ENCODE measurements around the gene LYST. TPM values are rescaled to one million over a fixed set of nuclear protein-coding genes. Genes with fewer than 3 reads are reported as not detected.
A peak's percentile ranks its signal among the peaks of the same experiment; 100 is the strongest.

LYST gene
- total RNA-seq, 1 donor from 2014 or later = 19.2 TPM

DNA sequence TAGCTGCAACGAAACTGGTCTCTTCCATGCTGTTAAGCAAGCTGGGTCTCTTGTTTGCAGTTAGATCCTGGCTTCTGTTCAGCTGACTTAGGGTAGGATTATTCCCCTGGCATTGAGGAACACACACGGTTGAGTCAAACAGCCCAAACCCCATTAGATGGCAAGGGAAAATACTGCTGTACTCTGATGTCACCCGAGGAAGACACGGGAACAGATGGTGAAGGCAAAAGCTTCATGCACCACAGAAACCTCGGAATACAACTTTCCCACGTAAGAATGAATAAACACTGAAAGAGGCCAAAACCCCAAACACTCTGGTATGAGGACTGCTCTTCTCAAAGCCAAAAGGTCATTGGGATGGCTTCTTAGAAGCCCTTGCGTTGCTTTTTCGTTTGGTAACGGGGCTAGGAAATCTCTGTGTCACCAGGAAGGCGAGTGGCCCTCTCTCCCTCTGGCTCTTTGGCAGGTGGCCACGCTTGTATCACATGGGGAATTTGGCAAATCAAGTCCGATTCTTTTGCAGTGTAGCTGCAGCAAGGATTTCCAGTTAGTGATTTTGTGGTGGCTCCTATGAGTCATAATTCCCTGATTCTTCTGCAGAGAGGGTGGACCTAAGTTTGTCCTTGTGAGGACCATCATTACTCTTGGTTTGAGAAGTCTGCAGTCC lies 16.7 kb upstream of the LYST start:
- peak; percentile 82 for ATAC-seq

- ATAC-seq = no peak
These were observed 16.1 kb upstream of the LYST start for GRCh38 chr1:235882816-235883215.

GRCh38 chr1:235881930-235882700 lies 15.4 kb upstream of the LYST start:
- ATAC-seq = no peak

GRCh38 chr1:235878082-235878811 lies 11.5 kb upstream of the LYST start:
- peak; percentile 19 for ATAC-seq

DNA sequence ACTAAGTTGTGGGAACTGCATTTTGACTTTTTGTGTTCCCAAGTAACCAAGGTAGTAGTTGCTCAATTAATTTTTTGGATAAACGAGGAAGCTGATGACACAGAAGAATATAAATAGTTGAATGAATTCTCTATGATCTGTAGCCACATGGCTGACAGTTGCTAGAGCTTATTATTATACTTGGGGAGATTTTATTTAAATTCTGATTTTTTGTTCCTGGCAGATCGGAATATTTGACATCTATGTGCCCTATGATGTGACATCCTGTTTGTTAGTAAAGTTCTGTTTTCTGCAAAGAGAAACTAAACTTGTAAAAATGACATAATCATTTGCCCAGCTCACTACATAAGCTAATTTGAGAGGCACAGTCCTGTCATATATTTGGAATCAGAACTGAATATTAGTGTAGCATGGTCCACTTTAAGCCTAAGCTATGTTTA lies 9.7 kb upstream of the LYST start:
- ATAC-seq = no peak

DNA sequence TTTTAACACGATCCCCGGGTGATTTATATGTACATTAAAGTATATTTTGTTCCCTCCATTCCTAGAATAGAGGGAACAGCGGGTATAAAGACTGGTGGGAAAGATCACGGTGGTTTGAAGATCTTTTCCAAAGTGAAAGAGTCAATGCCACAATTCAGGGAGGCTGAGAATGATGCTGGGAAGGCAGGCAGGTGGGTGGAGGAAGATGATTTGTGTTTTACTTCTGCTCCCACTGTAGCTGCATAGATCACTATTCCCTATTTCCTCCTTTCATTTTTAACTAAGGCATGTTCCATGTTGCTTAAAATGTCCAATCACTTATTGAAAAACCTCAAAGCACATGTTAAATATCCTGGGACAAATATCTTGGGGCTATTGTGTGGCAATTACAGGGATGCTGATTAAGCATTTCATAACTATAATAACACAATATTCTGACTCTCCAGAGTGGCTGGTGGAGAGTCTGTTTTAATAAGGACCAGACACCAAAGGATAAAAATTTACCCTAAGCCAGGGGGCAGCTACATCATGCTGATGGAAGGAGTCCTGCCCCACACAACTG lies 8.4 kb upstream of the LYST start:
- ATAC-seq = no peak

- no peak for ATAC-seq
These were observed 7.6 kb upstream of the LYST start for GRCh38 chr1:235874261-235874660.

DNA sequence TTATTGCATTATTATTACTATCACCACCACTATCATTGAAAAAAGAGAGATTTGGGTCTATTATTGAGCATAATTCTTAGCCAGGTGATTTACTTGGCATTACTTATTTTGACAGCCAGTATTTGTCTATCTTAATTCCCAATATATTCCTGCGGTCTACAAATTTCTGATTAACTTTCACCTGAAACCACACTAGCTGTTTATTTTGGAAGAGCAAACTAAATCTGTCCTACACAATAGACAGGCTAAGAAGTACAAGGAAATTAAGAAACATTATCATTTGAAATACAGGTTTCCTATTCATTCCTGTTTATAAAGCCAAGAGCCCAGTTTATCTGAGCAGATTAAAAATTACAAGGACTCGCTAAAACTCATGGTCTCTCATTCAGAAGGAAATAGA lies 6.9 kb upstream of the LYST start:
- no peak for ATAC-seq

DNA sequence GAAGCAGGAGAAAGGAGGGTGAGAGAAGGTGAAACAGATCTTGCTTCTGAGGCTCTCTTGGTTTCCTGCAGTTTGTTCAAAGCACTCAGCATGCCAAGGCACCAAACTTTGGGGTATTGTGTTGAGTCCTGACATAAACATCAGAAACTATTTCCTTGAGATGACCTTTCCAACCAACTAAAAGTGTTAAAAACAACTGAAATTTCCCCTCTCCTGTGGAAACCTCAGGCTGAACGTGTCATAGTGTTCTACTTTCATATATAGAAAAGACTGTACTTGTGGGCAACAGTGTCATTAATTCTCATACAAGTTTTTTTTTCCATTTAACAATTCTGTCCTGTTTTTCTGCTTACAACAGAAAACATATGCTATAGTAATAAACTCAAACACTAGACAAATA lies 6.3 kb upstream of the LYST start:
- ATAC-seq = no peak

DNA sequence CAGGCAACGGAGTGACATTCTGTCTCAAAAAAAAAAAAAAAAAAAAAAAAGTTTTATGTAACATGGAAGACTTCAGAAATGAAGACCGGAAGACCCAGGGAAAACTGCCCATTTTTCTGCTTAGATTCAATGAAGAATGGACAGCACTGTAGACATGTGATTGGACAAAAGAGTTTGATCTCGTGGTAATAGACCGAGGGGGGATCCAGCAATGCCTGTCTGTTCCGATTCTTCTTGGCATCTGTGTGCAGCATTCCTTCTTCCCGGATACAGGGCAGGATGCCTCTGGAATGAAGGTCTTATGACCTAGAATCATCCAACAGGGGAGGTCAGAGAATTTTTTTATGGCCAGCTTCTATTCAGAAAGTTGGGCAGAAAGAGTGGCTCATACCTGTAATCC lies 5.6 kb upstream of the LYST start:
- ATAC-seq = no peak

GRCh38 chr1:235867903-235868469 lies 1.3 kb upstream of the LYST start:
- no peak for ATAC-seq

DNA sequence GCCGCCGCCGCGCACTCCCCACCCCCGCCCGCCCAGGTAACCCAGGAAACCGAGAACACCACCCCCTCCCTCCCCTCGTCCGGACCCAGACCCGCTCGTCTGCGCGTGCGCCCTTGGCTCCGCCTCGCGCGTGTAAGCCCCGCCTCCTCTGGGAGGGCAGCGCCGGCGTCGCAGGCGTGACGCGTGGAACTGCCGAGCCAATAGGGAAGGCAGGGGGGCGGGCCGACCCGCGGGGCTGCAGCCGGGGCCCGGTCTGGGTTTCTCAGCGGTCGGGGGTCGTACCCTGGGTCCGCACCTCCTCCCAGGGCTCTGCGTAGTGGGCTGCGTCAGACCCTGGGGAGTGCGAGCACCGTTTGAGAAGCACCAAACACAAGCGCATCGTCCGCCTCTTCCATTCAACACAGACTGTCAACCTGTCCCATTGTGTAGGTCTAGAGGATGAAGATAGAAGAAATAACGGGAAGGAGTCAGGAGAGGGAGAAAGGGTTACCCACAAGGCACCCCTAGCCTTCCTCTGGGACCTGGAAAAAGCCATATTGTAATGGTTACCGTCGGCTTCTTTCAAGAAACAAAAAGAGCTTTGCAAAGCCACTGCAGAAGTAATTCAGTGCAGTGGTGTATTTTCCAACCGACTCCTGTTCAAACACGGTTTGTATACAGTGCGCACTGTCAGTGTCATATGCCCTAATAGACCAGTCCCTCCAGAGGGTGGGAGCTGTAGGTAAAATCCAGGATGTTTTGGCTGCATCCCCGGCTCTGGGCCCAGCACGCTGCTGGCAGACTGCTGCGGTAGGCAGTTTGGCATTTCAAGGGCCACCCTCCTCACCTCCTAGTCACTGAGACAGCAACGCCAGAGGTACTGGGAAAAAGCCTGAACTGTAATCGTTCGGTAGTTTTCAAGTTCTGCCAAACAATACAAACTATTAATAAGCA lies 473 bp upstream of the LYST start:
- ATAC-seq = peak; percentile 99

DNA sequence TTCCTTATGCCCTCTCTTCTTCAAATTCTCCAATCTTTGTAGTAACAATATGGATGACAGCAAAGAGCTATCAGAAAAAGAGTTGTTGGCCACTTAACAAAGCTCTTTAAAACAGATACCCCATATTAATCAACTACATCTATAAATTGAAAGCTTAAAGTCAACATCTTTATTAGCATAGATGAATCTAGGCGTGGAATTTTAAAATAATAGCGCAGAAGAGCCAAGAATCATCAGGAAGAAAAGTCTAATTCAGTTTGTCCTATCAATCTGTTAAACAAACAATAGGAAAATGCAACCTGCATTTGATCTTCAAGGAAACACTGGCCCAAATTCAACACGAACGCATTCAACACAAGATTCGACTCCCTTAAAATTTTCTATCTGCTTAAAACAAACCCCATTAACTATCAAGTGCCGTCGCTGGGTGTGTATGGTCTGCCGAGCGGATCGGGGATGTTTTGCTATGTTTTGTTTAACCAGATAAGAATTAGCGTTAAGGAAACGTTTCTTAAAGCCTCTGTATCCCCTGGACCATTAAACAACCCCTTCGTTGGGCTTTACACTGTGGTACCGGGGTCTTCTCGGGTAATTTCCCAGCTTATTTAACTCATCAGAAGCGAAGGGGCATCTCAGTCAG lies 1.0 kb downstream of the LYST start:
- no peak for ATAC-seq

GRCh38 chr1:235864931-235865525 lies 1.7 kb downstream of the LYST start:
- ATAC-seq = no peak

DNA sequence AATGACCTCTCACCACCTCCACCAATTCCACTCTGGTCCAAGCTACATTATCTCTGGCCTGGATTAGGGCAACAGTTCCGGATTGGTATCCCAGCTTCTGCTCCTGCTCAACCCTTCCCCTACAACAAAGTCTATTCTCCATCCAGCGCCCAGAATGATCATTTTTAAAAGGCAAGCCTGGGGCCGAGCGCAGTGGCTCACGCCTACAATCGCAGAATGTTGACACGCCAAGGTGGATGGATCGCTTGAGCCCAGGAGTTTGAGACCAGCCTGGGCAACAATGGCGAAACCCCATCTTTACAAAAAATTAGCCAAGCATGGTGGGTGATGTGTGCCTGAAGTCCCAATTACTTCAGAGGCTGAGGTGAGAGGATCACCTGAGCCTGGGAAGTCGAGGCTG lies 2.2 kb downstream of the LYST start:
- ATAC-seq = no peak

DNA sequence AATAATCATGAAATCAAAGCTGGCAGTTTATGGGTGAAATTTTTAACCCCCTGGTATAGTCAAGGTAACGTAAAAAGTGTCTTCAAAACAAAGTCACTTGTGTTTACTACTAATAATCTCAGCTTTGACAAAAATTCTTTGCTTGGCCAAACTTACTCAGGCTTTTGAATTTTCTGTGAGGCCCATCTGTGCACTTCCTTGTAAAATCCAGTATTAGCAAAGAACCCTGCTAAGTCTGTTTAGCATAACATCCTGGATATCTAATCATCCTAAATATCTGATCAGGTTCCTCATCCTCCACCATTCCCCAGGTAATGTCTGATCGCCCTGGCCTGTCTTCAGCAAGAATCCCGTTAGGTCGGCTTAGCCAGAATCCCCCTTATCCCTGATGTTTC lies 3.0 kb downstream of the LYST start:
- no peak for ATAC-seq

- ATAC-seq = no peak
These were observed 4.8 kb downstream of the LYST start for GRCh38 chr1:235861857-235862256.

- no peak for ATAC-seq
These were observed 5.9 kb downstream of the LYST start for GRCh38 chr1:235860829-235861228.

DNA sequence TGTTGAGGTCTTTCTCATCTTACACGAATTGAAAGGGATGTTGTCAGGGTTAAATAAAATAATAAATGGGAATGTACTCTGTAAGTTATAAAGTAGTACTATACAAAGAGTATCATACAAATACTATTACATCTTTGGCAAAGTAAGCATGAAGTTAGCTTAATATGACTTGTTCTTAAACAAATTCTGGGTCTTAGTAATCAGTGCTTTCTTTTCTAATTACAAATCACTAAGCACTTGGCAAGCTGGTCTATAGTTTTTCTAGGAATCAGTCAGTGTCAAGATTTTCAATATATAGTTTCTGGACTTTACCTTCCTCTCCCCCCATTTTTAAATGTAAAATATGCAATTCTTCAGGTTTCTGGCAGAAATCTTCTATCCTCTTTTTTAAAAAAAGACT lies 6.9 kb downstream of the LYST start:
- ATAC-seq = no peak

- no peak for ATAC-seq
These were observed 7.9 kb downstream of the LYST start for GRCh38 chr1:235858766-235859165.

DNA sequence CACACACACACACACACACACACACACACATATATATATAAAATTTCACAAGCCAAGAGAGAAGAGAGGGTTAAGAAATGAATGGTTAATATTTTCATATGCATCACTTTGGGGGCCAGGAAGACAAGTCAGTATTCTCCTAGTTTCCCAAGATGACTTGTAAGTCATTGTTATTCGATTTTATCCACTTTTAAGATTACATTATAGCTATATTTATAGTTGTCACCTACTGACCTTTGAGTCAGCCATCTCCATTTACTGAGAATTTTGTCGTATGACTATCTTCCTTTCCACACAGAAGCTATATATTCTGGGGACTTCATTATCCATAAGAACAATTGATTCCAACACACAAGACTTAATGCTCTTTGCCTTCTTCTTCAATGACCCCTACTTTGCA lies 8.9 kb downstream of the LYST start:
- no peak for ATAC-seq
